Heart right ventricle (tissue), 16 donors: ENCODE measurements around the gene FKTN. TPM values are rescaled to one million over a fixed set of nuclear protein-coding genes. Genes with fewer than 3 reads are reported as not detected.

Experiments used
- ATAC-seq, 8 donors: fragments of 200-7000 bp; cut with Tn5 transposase; one replicate each; pipeline ENCODE4 v1.9.1; 2020; ENCODE audit warnings: mild to moderate bottlenecking in 8 of 8, moderate library complexity in 8 of 8, moderate number of reproducible peaks in 1 of 8
- DNase-seq, 2 donors: peaks; one replicate each; pipeline ENCODE4 v3.0.0-alpha.2; 2020
- H3K27ac ChIP-seq, 10 donors: fragments of 200-600 bp; sonication (generic) in 2 of 10; one replicate each; pipeline versions ENCODE4 v1.5.0 to v1.8.0; 2020 to 2022; ENCODE audit warnings: mild to moderate bottlenecking in 3 of 10
- H3K27me3 ChIP-seq, 7 donors: fragments of 200-600 bp; one replicate each; pipeline ENCODE4 v1.8.0; 2021 to 2022; ENCODE audit warnings: mild to moderate bottlenecking in 2 of 7
- H3K36me3 ChIP-seq, 9 donors: fragments of 200-600 bp; sonication (generic) in 1 of 9; one replicate each; pipeline versions ENCODE4 v1.5.0 to v1.8.0; 2020 to 2022; ENCODE audit warnings: mild to moderate bottlenecking in 2 of 9
- H3K4me1 ChIP-seq, 9 donors: fragments of 200-600 bp; sonication (generic) in 1 of 9; one replicate each; pipeline versions ENCODE4 v1.5.0 to v1.8.0; 2020 to 2022; ENCODE audit warnings: mild to moderate bottlenecking in 4 of 9
- H3K4me3 ChIP-seq, 10 donors: fragments of 200-600 bp; sonication (generic) in 2 of 10; one replicate each; pipeline versions ENCODE4 v1.5.0 to v1.8.0; 2020 to 2022; ENCODE audit warnings: mild to moderate bottlenecking in 7 of 10, moderate library complexity in 2 of 10
- H3K9me3 ChIP-seq, 11 donors: fragments of 200-600 bp in 10 of 11; sonication (generic) in 2 of 11; one replicate each; pipeline versions ENCODE4 v1.5.0 to v1.8.0; 2013 to 2022; ENCODE audit warnings: mild to moderate bottlenecking in 2 of 11, control low read depth in 1 of 11, moderate library complexity in 1 of 11
- CTCF ChIP-seq, 9 donors: fragments of 200-600 bp; sonication (generic) in 2 of 9; IDR thresholded peaks; one replicate each; pipeline versions ENCODE4 v1.5.0 to v1.8.0; 2021 to 2022; ENCODE audit warnings: antibody characterized with exemption in 9 of 9, mild to moderate bottlenecking in 5 of 9, moderate library complexity in 1 of 9
- WGBS, 2 donors: extraction: QIAGEN DNeasy Blood & Tissue Kit; methylation state at CpG; one replicate each; pipeline ENCODE4 v1.1.7; 2013; ENCODE audit warnings: inconsistent platforms in 1 of 2; 5-methylcytosine and 5-hydroxymethylcytosine counted together
- intact Hi-C, 10 donors: fragments of 100-400 bp; cut with DNase I; formaldehyde crosslinking; loops; one replicate each; pipeline versions ENCODE4 v1.11.1 to v1.14.2; 2022
- polyA plus RNA-seq, 2 donors: library from polyadenylated mRNA; stranded (reverse); fragments of 200-250 nt; gene quantifications; one replicate each; pipeline ENCODE4 v1.2.3, GENCODE V29; 2013
- total RNA-seq, 10 donors: library from RNA; stranded (reverse); fragmentation: NEBNext Ultra II Directional in 3 of 10; extraction: Animal tissue kit (Norgen Biotek cat#: 25700) in 3 of 10; gene quantifications; one replicate each; pipeline versions ENCODE4 v1.2.1 to v1.2.4, GENCODE V29; 2021 to 2023
- donor health status: Arrhythmogenic right ventricular cardiomyopathy.
- donor health status: ischemic (EF 13 %, LVEDD 7.1; RV severe dilation, severe dysfunction).
- donor health status: healthy with polysubstance abuse.
- donor health status: DM: no; HTN: yes; CAD: no.
- donor health status: DM: no; HTN: no; CAD: no.
- donor health status: ischemic (EF 25% LVEDD 6.9; RV normal size, moderate dysfunction).
- donor health status: ischemic (EF 25% LVEDD 5.7; RV mildly dilated, moderate dysfunction).
- donor health status: healthy.
- donor health status: DM: yes; HTN: yes; CAD: no.
- donor health status: Ischemic cardiomyopathy.
- donor health status: ischemic (EF 35%, LVEDD 5.7; RV mildly dilated, moderate dysfunction).
- donor health status: nonischemic (EF 11% LVEDD 7.7; RV severe dilation, severe dysfunction).
- donor health status: DM: yes; HTN: yes; CAD: no.
- donor health status: PGD.
- donor health status: ischemic (EF 29% LVEDD 5.4; RV normal size, mild dysfunction).
- donor health status: nonischemic (EF 23%, LVEDD 6.1; RV moderate dilation, normal function).

The FKTN gene
- total and polyA plus RNA-seq, 12 donors: 2.2 to 12.7 (median 7.8) TPM

- Histone ChIP-seq H3K9me3 (no peaks in the 10 kb centered on the region), H3K36me3 (no peaks in the 10 kb centered on the region), H3K27me3 (peaks cover 0 to 7% (median 0%) of the 10 kb centered on the region in 7 donors), H3K4me1 (no peaks in the 10 kb centered on the region), H3K27ac (no peak overlapping the region), H3K4me3 (no peak overlapping the region)
- ATAC-seq (no peak), DNase-seq (no peak)
- intact Hi-C loops: no loop called here
- 79 to 86% methylated on average over 3 of the region's 3 CpGs for WGBS, 2 donors
- no peak for TF ChIP-seq CTCF (IDR thresholded peaks at IDR 0.05)
These were observed 116.0 kb downstream of the FKTN start for GRCh38 chr9:105673850-105674387.

GRCh38 chr9:105676351-105676923 lies 118.5 kb downstream of the FKTN start:
- Histone ChIP-seq H3K9me3 (no peaks in the 10 kb centered on the region), H3K27ac (no peak overlapping the region), H3K4me3 (no peak overlapping the region), H3K36me3 (no peaks in the 10 kb centered on the region), H3K4me1 (no peaks in the 10 kb centered on the region), H3K27me3 (no peaks in the 10 kb centered on the region)
- intact Hi-C loops: no loop called here
- DNase-seq (no peak), ATAC-seq (no peak)
- TF ChIP-seq CTCF (IDR thresholded peaks at IDR 0.05): no peak
- WGBS, 2 donors: 42 to 45% methylated on average over 6 of the region's 6 CpGs

DNA sequence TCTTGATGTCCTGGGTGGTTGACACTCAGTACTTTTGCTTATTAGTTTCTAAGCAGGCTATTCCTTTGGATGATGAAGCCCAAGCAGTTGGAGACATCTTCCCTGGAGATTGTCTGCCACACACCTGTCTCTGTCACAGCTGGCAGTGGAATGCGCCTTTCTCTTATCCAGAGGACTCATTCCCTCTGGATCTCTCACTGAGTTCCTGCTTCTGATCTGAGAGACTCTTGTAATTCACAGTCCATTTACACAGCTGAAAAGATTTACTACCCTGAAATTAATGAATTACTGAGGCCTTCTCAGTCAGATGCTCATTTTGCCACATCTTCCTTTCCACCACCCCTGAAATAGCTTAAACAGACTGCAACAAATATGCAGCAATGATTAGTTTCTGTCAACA lies 120.2 kb downstream of the FKTN start:
- WGBS, 2 donors: 78 to 80% methylated on average over 1 of the region's 1 CpG
- H3K4me1 ChIP-seq: no peaks in the 10 kb centered on the region
- DNase-seq (no peak), ATAC-seq (no peak)
- no peak overlapping the region for H3K27ac ChIP-seq
- H3K36me3 ChIP-seq: no peaks in the 10 kb centered on the region
- no peaks in the 10 kb centered on the region for H3K27me3 ChIP-seq
- no peaks in the 10 kb centered on the region for H3K9me3 ChIP-seq
- intact Hi-C loops: no loop called here
- no peak overlapping the region for H3K4me3 ChIP-seq
- TF ChIP-seq CTCF (IDR thresholded peaks at IDR 0.05): no peak

DNA sequence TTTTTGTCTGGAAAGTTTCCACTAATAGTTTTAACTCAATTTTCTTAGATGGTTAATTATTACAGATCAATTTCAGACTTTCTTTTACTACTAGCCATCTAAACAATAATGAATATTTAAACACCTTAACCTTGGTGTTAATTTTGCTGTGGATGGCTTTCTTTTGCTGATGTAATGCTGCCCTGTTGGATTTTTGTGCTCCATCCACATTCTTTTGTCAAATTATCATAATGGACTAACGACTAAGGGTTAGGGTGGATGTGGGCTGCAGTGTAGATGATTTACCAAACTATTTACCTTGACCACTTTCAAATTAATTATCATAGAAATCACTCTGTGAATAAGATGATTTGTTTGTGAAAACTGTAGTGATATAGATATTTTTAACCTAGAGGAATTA lies 120.8 kb downstream of the FKTN start:
- no peak overlapping the region for H3K4me3 ChIP-seq
- no peaks in the 10 kb centered on the region for H3K4me1 ChIP-seq
- H3K9me3 ChIP-seq: no peaks in the 10 kb centered on the region
- H3K27ac ChIP-seq: no peak overlapping the region
- no peak for DNase-seq
- no peaks in the 10 kb centered on the region for H3K36me3 ChIP-seq
- no peak for TF ChIP-seq CTCF (IDR thresholded peaks at IDR 0.05)
- no peaks in the 10 kb centered on the region for H3K27me3 ChIP-seq
- WGBS, 2 donors: 53 to 63% methylated on average over 1 of the region's 1 CpG
- intact Hi-C loops: no loop called here
- ATAC-seq: no peak
